ENCODE data around the gene MRPL57. TPM values are rescaled to one million over a fixed set of nuclear protein-coding genes. Genes with fewer than 3 reads are reported as not detected.

Gene MRPL57
- total RNA-seq, 1 donor from 2014 or later: 10.1 TPM

GRCh38 chr13:21227917-21228316, 51.5 kb downstream of the MRPL57 start:
- no peak for ATAC-seq
- intact Hi-C loops (cut with DNase I): no loop called here
- no peak for DNase-seq (ENCODE audit: low spot score)

Other genes starting within 250 kb of the MRPL57 start
- 59.1 TPM for gene LATS2, start 115.1 kb upstream of the MRPL57 start, total RNA-seq
- 183 TPM for gene SAP18, start 36.5 kb upstream of the MRPL57 start, total RNA-seq
- 1.2 TPM for gene SKA3, start 106 bp upstream of the MRPL57 start, total RNA-seq

Measured in sciatic nerve (tissue), 2 donors.